Ishikawa (cell line): ENCODE measurements around the gene UBE2L3.
"Not testable (repeated sequence)": the region's sequence is repeated elsewhere in the genome, so short reads cannot be mapped to it uniquely, and the experiment has no call there.

Experiments
- CEBPB ChIP-seq: IDR thresholded peaks from 2 replicates; pipeline ENCODE4 v1.6.1; 2012
- CREB1 ChIP-seq: IDR thresholded peaks from 2 replicates; pipeline ENCODE4 v1.6.1; 2012; ENCODE audit warnings: low read depth
- EGR1 ChIP-seq: IDR thresholded peaks from 2 replicates; pipeline ENCODE4 v1.6.1; 2012
- EP300 ChIP-seq: IDR thresholded peaks from 2 replicates; pipeline ENCODE4 v1.6.1; 2012; ENCODE audit warnings: borderline replicate concordance
- FOXM1 ChIP-seq: IDR thresholded peaks from 2 replicates; pipeline ENCODE4 v1.6.1; 2012; ENCODE audit warnings: low read depth, borderline replicate concordance
- NFIC ChIP-seq: IDR thresholded peaks from 2 replicates; pipeline ENCODE4 v1.6.1; 2012
- RAD21 ChIP-seq: IDR thresholded peaks from 2 replicates; pipeline ENCODE4 v1.6.1; 2012; ENCODE audit warnings: low read depth
- TAF1 ChIP-seq: IDR thresholded peaks from 2 replicates; pipeline ENCODE4 v1.6.1; 2012; ENCODE audit warnings: low read depth, mild to moderate bottlenecking
- TCF12 ChIP-seq: IDR thresholded peaks from 2 replicates; pipeline ENCODE4 v1.6.1; 2012; ENCODE audit warnings: low read depth
- TEAD4 ChIP-seq: IDR thresholded peaks from 2 replicates; pipeline ENCODE4 v1.6.1; 2012
- USF1 ChIP-seq: IDR thresholded peaks from 2 replicates; pipeline ENCODE4 v1.6.1; 2012
- YY1 ChIP-seq: IDR thresholded peaks from 2 replicates; pipeline ENCODE4 v1.6.1; 2012; ENCODE audit warnings: low read depth
- ZBTB7A ChIP-seq: IDR thresholded peaks from 2 replicates; pipeline ENCODE4 v1.6.1; 2012; ENCODE audit warnings: low read depth
- TF ChIP-seq, protein P1 (sequence below): IDR thresholded peaks from 2 replicates; pipeline ENCODE4 v1.6.1; 2012; ENCODE audit warnings: low read depth, mild to moderate bottlenecking
- TF ChIP-seq, protein P2 (sequence below): IDR thresholded peaks from 2 replicates; pipeline ENCODE4 v1.6.1; 2012

Gene UBE2L3

GRCh38 chr22:21567456-21568346 is at the start of gene UBE2L3:
Gene UBE2L3 (plus strand): TSS chr22:21567714. CDS start chr22:21567745, 31 bp downstream.
- TF ChIP-seq, protein P1, sequence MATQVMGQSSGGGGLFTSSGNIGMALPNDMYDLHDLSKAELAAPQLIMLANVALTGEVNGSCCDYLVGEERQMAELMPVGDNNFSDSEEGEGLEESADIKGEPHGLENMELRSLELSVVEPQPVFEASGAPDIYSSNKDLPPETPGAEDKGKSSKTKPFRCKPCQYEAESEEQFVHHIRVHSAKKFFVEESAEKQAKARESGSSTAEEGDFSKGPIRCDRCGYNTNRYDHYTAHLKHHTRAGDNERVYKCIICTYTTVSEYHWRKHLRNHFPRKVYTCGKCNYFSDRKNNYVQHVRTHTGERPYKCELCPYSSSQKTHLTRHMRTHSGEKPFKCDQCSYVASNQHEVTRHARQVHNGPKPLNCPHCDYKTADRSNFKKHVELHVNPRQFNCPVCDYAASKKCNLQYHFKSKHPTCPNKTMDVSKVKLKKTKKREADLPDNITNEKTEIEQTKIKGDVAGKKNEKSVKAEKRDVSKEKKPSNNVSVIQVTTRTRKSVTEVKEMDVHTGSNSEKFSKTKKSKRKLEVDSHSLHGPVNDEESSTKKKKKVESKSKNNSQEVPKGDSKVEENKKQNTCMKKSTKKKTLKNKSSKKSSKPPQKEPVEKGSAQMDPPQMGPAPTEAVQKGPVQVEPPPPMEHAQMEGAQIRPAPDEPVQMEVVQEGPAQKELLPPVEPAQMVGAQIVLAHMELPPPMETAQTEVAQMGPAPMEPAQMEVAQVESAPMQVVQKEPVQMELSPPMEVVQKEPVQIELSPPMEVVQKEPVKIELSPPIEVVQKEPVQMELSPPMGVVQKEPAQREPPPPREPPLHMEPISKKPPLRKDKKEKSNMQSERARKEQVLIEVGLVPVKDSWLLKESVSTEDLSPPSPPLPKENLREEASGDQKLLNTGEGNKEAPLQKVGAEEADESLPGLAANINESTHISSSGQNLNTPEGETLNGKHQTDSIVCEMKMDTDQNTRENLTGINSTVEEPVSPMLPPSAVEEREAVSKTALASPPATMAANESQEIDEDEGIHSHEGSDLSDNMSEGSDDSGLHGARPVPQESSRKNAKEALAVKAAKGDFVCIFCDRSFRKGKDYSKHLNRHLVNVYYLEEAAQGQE = peak; percentile 27; the same call in 1 of the 2 replicates
- TF ChIP-seq ZBTB7A (0 out of 2 replicates have a peak, but pooled peaks have one; percentile 31), CEBPB (no peak), YY1 (peak; percentile 96), RAD21 (no peak), EP300 (no peak), TEAD4 (no peak), EGR1 (peak; percentile 85), USF1 (no peak), NFIC (peak; percentile 31; the same call in 1 of the 2 replicates), TCF12 (no peak; the same call in 1 of the 2 replicates), CREB1 (no peak), FOXM1 (no peak), TAF1 (peak; percentile 99)
- TF ChIP-seq, protein P2, sequence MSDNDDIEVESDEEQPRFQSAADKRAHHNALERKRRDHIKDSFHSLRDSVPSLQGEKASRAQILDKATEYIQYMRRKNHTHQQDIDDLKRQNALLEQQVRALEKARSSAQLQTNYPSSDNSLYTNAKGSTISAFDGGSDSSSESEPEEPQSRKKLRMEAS = peak; percentile 64

- not testable (repeated sequence) for TF ChIP-seq CEBPB, FOXM1, RAD21
These were observed 16.2 kb upstream of the UBE2L3 start, which contains the start of gene RIMBP3C for GRCh38 chr22:21551361-21551760. Gene RIMBP3C (minus strand): TSS chr22:21551461. CDS start chr22:21550976, 485 bp downstream.

DNA sequence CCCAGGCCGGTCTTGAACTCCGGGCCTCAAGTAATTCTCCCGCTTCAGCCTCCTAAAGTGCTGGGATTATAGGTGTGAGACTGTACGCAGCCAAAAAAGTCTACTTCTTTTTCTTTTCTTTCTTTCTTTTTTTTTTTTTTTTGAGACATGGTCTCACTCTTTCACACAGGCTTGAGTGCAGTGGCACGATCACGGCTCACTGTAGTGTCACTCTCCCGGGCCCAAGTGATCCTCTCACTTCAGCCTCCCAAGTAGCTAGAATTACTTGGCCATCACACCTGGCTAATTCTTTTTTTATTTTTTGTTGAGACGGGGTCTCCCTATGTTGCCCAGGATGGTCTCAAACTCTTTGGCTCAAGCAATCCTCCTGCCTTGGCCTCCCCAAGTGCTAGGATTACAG is 3.6 kb upstream of the UBE2L3 start:
- no peak for TF ChIP-seq RAD21
- no peak for TF ChIP-seq EGR1
- no peak for TF ChIP-seq EP300
- no peak for TF ChIP-seq TEAD4
- no peak for TF ChIP-seq CREB1
- TF ChIP-seq, protein P1 = no peak

GRCh38 chr22:21564411-21564810 is 3.1 kb upstream of the UBE2L3 start:
- TF ChIP-seq TAF1 (no peak), RAD21 (no peak), CEBPB (no peak), ZBTB7A (no peak), EGR1 (no peak), YY1 (no peak), NFIC (no peak), TEAD4 (no peak), EP300 (no peak), CREB1 (no peak), FOXM1 (no peak), USF1 (no peak), TCF12 (no peak)
- TF ChIP-seq, protein P1 = no peak
- TF ChIP-seq, protein P2 = no peak
